Erythroblast (primary cell): ENCODE results near the gene NUDT16L1.

ENCODE experiments used
- GATA1 ChIP-seq: IDR thresholded peaks from 2 replicates; pipeline ENCODE4 v1.6.1; 2011; ENCODE audit warnings: low read depth, mild to moderate bottlenecking, control low read depth, low read length, moderate library complexity
- POLR2A ChIP-seq: IDR thresholded peaks from 2 replicates; pipeline ENCODE4 v1.6.1; 2011; ENCODE audit warnings: mild to moderate bottlenecking, low read length

- TF ChIP-seq POLR2A (no peak), GATA1 (no peak)
Observed at GRCh38 chr16:4714996-4715395, 21.6 kb downstream of the NUDT16L1 start.
